Measurements from ENCODE around the gene ZNF425. TPM values are rescaled to one million over a fixed set of nuclear protein-coding genes. Genes with fewer than 3 reads are reported as not detected.

ZNF425 gene
- total and polyA plus RNA-seq, 9 of the 15 experiments (the other 6 are each of a cell fraction or from before 2014, with no cell fraction given): 0.03 to 0.89 (median 0.54) TPM

DNA sequence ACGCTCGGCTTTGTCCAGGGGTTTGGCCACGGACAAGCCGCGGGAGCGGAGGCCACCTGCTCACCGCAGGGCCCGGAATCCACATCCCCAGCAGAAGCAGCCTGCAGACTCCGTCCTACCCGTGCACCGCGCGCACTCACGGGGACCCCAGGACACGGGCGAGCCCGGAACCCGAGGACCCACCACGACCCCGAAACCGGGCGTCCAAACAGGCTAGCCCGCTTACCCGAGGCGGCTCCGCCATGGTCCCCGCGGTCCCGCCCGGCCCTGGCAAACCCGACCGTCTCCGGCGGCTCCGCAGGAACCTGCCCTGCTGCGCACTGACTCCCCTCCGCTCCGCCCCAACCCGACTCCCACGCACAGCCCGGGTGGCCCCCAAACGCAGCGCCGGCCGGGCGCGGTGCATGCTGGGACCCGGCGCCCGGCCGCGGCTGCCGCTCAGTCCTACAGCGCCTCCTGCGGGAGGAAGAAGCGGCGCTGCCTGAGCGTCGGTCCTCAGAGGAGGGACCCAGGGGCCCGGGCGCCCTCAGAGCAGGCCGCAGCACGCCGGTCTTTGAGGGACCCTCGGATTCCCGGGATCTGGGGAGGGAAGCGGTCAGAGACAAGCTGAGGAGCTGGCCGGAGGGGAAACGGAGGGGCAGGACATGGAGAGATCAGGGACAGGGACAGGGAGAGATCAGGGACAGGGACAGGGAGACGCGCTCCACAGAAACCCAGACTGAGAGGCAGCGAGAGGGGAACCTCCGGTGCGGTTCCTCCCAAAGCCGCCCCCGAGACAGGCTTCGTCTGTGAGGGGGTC lies 35.5 kb downstream of the ZNF425 start, which contains the start of gene ZNF786 (continued):
- TF ChIP-seq TGIF2 (CRISPR knock-in tag; IDR thresholded peaks at IDR 0.05): no peak
- peak; percentile 75 for TF ChIP-seq POLR2AphosphoS5 (IDR thresholded peaks at IDR 0.05; ENCODE audit: control insufficient read depth, insufficient read depth, low read depth, low read length)
- TF ChIP-seq SMAD4 (CRISPR knock-in tag; conservative IDR thresholded peaks at IDR 0.05): peak; percentile 86
- no peak for TF ChIP-seq FOXM1 (IDR thresholded peaks at IDR 0.05; ENCODE audit: low read depth)
- TF ChIP-seq FOXM1 (CRISPR knock-in tag; IDR thresholded peaks at IDR 0.05; ENCODE audit: low read depth): no peak
- TF ChIP-seq HNRNPLL (IDR thresholded peaks at IDR 0.05; ENCODE audit: low read depth, low read length, poor library complexity, severe bottlenecking): peak; percentile 80
- TF ChIP-seq, protein P1, sequence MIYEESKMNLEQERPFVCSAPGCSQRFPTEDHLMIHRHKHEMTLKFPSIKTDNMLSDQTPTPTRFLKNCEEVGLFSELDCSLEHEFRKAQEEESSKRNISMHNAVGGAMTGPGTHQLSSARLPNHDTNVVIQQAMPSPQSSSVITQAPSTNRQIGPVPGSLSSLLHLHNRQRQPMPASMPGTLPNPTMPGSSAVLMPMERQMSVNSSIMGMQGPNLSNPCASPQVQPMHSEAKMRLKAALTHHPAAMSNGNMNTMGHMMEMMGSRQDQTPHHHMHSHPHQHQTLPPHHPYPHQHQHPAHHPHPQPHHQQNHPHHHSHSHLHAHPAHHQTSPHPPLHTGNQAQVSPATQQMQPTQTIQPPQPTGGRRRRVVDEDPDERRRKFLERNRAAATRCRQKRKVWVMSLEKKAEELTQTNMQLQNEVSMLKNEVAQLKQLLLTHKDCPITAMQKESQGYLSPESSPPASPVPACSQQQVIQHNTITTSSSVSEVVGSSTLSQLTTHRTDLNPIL (CRISPR knock-in tag; IDR thresholded peaks at IDR 0.05): no peak
- TF ChIP-seq, protein P2, sequence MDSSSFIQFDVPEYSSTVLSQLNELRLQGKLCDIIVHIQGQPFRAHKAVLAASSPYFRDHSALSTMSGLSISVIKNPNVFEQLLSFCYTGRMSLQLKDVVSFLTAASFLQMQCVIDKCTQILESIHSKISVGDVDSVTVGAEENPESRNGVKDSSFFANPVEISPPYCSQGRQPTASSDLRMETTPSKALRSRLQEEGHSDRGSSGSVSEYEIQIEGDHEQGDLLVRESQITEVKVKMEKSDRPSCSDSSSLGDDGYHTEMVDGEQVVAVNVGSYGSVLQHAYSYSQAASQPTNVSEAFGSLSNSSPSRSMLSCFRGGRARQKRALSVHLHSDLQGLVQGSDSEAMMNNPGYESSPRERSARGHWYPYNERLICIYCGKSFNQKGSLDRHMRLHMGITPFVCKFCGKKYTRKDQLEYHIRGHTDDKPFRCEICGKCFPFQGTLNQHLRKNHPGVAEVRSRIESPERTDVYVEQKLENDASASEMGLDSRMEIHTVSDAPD (CRISPR knock-in tag; IDR thresholded peaks at IDR 0.05): no peak
- TF ChIP-seq ZNF76 (CRISPR knock-in tag; IDR thresholded peaks at IDR 0.05; ENCODE audit: borderline replicate concordance): 0 out of 2 replicates have a peak, but pooled peaks have one; percentile 65
- TF ChIP-seq, protein P3, sequence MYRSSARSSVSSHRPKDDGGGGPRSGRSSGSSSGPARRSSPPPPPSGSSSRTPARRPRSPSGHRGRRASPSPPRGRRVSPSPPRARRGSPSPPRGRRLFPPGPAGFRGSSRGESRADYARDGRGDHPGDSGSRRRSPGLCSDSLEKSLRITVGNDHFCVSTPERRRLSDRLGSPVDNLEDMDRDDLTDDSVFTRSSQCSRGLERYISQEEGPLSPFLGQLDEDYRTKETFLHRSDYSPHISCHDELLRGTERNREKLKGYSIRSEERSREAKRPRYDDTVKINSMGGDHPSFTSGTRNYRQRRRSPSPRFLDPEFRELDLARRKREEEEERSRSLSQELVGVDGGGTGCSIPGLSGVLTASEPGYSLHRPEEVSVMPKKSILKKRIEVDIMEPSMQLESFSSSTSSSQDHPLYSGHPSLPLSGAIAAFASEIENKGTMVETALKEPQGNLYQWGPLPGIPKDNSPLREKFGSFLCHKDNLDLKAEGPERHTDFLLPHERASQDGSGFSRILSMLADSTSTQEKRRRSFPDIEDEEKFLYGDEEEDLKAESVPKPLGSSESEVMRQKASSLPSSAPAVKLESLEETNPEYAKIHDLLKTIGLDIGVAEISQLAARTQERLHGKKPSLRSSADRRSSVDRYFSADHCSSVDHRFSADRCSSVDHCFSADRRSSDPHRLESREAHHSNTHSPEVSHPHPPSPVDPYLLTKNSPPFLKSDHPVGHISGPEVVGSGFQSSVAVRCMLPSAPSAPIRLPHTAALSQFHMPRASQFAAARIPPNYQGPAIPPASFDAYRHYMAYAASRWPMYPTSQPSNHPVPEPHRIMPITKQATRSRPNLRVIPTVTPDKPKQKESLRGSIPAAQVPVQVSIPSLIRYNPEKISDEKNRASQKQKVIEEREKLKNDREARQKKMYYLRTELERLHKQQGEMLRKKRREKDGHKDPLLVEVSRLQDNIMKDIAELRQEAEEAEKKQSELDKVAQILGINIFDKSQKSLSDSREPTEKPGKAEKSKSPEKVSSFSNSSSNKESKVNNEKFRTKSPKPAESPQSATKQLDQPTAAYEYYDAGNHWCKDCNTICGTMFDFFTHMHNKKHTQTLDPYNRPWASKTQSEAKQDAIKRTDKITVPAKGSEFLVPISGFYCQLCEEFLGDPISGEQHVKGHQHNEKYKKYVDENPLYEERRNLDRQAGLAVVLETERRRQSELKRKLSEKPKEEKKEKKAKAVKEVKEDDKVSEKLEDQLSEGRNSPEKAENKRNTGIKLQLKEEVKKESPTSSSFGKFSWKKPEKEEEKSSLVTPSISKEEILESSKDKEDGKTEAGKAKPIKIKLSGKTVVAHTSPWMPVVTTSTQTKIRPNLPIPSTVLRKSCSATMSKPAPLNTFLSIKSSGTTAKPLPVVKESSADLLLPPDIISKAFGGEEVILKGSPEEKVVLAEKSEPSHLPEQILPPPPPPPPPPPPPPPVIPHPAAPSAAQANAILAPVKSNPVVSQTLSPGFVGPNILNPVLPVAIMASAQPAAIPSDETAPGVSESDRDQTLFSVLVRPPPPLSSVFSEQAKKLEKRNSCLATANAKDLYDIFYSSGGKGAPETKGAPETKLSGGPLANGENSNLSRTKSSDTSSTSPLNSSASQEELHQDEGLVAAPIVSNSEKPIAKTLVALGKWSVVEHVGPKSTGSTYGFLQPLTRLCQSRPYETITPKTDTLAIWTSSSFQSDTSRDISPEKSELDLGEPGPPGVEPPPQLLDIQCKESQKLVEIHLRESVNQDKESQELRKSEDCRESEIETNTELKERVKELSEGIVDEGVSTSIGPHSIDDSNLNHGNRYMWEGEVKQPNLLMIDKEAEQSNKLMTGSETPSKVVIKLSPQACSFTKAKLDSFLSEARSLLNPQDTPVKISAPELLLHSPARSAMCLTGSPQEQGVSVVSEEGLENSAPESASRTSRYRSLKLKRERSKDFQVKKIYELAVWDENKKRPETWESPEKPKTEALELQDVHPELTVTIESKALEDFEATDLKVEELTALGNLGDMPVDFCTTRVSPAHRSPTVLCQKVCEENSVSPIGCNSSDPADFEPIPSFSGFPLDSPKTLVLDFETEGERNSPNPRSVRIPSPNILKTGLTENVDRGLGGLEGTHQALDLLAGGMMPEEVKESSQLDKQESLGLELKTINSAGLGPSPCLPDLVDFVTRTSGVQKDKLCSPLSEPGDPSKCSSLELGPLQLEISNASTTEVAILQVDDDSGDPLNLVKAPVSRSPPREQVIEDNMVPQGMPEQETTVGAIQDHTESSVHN (IDR thresholded peaks at IDR 0.05; ENCODE audit: borderline replicate concordance in 1 of 2, low read depth in 1 of 2): no peak
- TF ChIP-seq HSF4 (CRISPR knock-in tag; IDR thresholded peaks at IDR 0.05; ENCODE audit: borderline replicate concordance): no peak
- no peak for TF ChIP-seq MIER1 (IDR thresholded peaks at IDR 0.05; ENCODE audit: low read depth)
- TF ChIP-seq FOSL1 (tag; conservative IDR thresholded peaks at IDR 0.05): no peak
- peak in 1 of 2 experiments; percentile 79; a peak in 2 of 4 replicates for TF ChIP-seq HDAC1 (IDR thresholded peaks at IDR 0.05)
- TF ChIP-seq EP400 (IDR thresholded peaks at IDR 0.05): peak; percentile 78; the same call in 1 of the 2 replicates
- peak; percentile 79; the same call in 1 of the 2 replicates for TF ChIP-seq ZNF263 (CRISPR knock-in tag; IDR thresholded peaks at IDR 0.05; ENCODE audit: borderline replicate concordance)

Data from K562 (cell line).